SK-N-MC (cell line): ENCODE results near the gene GRK4.
A peak's percentile ranks its signal among the peaks of the same experiment; 100 is the strongest.

Experiments
- DNase-seq: peaks from one replicate; pipeline ENCODE4 v3.0.0-alpha.2; 2011; ENCODE audit warnings: low read depth, low spot score
- H3K27ac ChIP-seq: fragments of 200-600 bp; sonication (generic); 2 replicates; pipeline ENCODE4 v1.5.1; 2016; ENCODE audit warnings: mixed run types
- H3K36me3 ChIP-seq: fragments of 200-600 bp; sonication (generic); 2 replicates; pipeline ENCODE4 v1.6.1; 2017; ENCODE audit warnings: antibody characterized with exemption, low read length, mixed read lengths; ENCODE audit not compliant: insufficient read depth
- H3K4me3 ChIP-seq: fragments of 200-600 bp; sonication (generic); 2 replicates; pipeline ENCODE4 v1.5.1; 2016
- H3K9ac ChIP-seq: fragments of 200-600 bp; sonication (generic); 2 replicates; pipeline ENCODE4 v1.8.0; 2017; ENCODE audit warnings: mixed run types, mixed read lengths; ENCODE audit not compliant: insufficient read length
- H3K9me3 ChIP-seq: fragments of 200-600 bp; sonication (generic); 2 replicates; pipeline ENCODE4 v1.6.1; 2017; ENCODE audit warnings: low read depth, mild to moderate bottlenecking, antibody characterized with exemption, low read length, moderate library complexity, mixed read lengths
- EZH2 ChIP-seq: fragments of 200-600 bp; sonication (generic); IDR thresholded peaks from one replicate; pipeline ENCODE4 v1.6.1; 2017; ENCODE audit warnings: antibody characterized with exemption
- FOXP2 ChIP-seq: optimal IDR thresholded peaks from 2 replicates; pipeline ENCODE3; 2011; ENCODE audit warnings: mild to moderate bottlenecking, moderate library complexity; ENCODE audit not compliant: insufficient read depth; ENCODE audit errors: extremely low read length, control extremely low read depth
- POLR2AphosphoS5 ChIP-seq: IDR thresholded peaks from 2 replicates; pipeline ENCODE4 v1.6.1; 2012; ENCODE audit warnings: mild to moderate bottlenecking, low read depth, low read length, borderline replicate concordance

GRK4 gene

GRCh38 chr4:3074078-3074845 is 110.9 kb downstream of the GRK4 start, which contains the start of the genes HTT and HTT-AS:
Gene HTT, plus strand, starts transcription at chr4:3074681. Its CDS starts 145 bp downstream, at chr4:3074826.
Gene HTT-AS, minus strand, starts transcription at chr4:3074538.
- TF ChIP-seq POLR2AphosphoS5 (peak; percentile 84), EZH2 (no peak), FOXP2 (peak; percentile 54)
- Histone ChIP-seq H3K9me3 (no peaks in the 10 kb centered on the region), H3K4me3 (peak within 1 kb of the TSS; percentile 86), H3K9ac (peak within 1 kb of the TSS; percentile 93), H3K27ac (peak within 1 kb of the TSS; percentile 62; the same call in 1 of the 2 replicates), H3K36me3 (no peaks in the 10 kb centered on the region)
- peak; percentile 73 for DNase-seq

GRCh38 chr4:3074846-3075651 is 111.7 kb downstream of the GRK4 start:
- Histone ChIP-seq H3K27ac (peak overlapping the region; percentile 62; the same call in 1 of the 2 replicates), H3K36me3 (no peaks in the 10 kb centered on the region), H3K4me3 (peak overlapping the region; percentile 82), H3K9ac (peak overlapping the region; percentile 93), H3K9me3 (no peaks in the 10 kb centered on the region)
- no peak for DNase-seq
- TF ChIP-seq POLR2AphosphoS5: peak; percentile 79
- no peak for TF ChIP-seq EZH2
- no peak for TF ChIP-seq FOXP2

- no peaks in the 10 kb centered on the region for H3K9me3 ChIP-seq
- H3K9ac ChIP-seq: peak overlapping the region; percentile 93
- TF ChIP-seq FOXP2 (no peak), EZH2 (no peak), POLR2AphosphoS5 (no peak; the same call in 1 of the 2 replicates)
- H3K4me3 ChIP-seq: peak overlapping the region; percentile 82
- H3K36me3 ChIP-seq: no peaks in the 10 kb centered on the region
- no peak overlapping the region for H3K27ac ChIP-seq
- no peak for DNase-seq
Measured at GRCh38 chr4:3075652-3075981, 112.2 kb downstream of the GRK4 start.

GRCh38 chr4:3077796-3078195 is 114.4 kb downstream of the GRK4 start:
- Histone ChIP-seq H3K9ac (no peak overlapping the region), H3K27ac (no peak overlapping the region), H3K4me3 (no peak overlapping the region), H3K36me3 (no peaks in the 10 kb centered on the region), H3K9me3 (no peaks in the 10 kb centered on the region)
- TF ChIP-seq POLR2AphosphoS5 (no peak), FOXP2 (no peak), EZH2 (no peak)
- no peak for DNase-seq

- TF ChIP-seq POLR2AphosphoS5: no peak
- Histone ChIP-seq H3K9ac (no peak overlapping the region), H3K27ac (no peak overlapping the region), H3K9me3 (no peaks in the 10 kb centered on the region), H3K4me3 (no peak overlapping the region), H3K36me3 (no peaks in the 10 kb centered on the region)
- no peak for DNase-seq
Measured at GRCh38 chr4:3079694-3080123, 116.3 kb downstream of the GRK4 start.

- Histone ChIP-seq H3K27ac (no peak overlapping the region), H3K36me3 (no peaks in the 10 kb centered on the region; the same call in 1 of the 2 replicates), H3K9me3 (no peaks in the 10 kb centered on the region), H3K9ac (no peak overlapping the region), H3K4me3 (no peak overlapping the region)
- no peak for TF ChIP-seq POLR2AphosphoS5
- no peak for TF ChIP-seq EZH2
- no peak for TF ChIP-seq FOXP2
- no peak for DNase-seq
Measured at GRCh38 chr4:3082925-3083515, 119.6 kb downstream of the GRK4 start.

GRCh38 chr4:3083732-3084131 is 120.4 kb downstream of the GRK4 start:
- Histone ChIP-seq H3K27ac (no peak overlapping the region), H3K9me3 (no peaks in the 10 kb centered on the region), H3K4me3 (no peak overlapping the region), H3K9ac (no peak overlapping the region), H3K36me3 (peaks cover 5% of the 10 kb centered on the region)
- TF ChIP-seq EZH2 (no peak), POLR2AphosphoS5 (no peak), FOXP2 (no peak)
- DNase-seq: no peak

- no peak overlapping the region for H3K4me3 ChIP-seq
- no peak overlapping the region for H3K27ac ChIP-seq
- H3K9me3 ChIP-seq: no peaks in the 10 kb centered on the region
- peaks cover 13% of the 10 kb centered on the region for H3K36me3 ChIP-seq
- no peak for DNase-seq
- TF ChIP-seq POLR2AphosphoS5: no peak
- TF ChIP-seq EZH2: no peak
- no peak for TF ChIP-seq FOXP2
- no peak overlapping the region for H3K9ac ChIP-seq
Measured at GRCh38 chr4:3085948-3086670, 122.7 kb downstream of the GRK4 start.
